Mammary epithelial cell (primary cell): ENCODE results near the gene ATXN1.

ENCODE experiments used
- EZH2 ChIP-seq: IDR thresholded peaks from 2 replicates; pipeline ENCODE4 v1.6.1; 2012; ENCODE audit warnings: low read length, inconsistent platforms, borderline replicate concordance
- TF ChIP-seq, protein P1 (sequence below), 2 donors: IDR thresholded peaks in 1 of 2; conservative IDR thresholded peaks in 1 of 2; 2 replicates each; pipeline ENCODE4 v1.5.1; 2011 to 2012; ENCODE audit warnings: inconsistent platforms in 2 of 2, low read length in 2 of 2, mild to moderate bottlenecking in 2 of 2, control low read depth in 1 of 2, low read depth in 1 of 2; ENCODE audit not compliant: insufficient read depth in 1 of 2; ENCODE audit errors: extremely low read depth in 1 of 2

DNA sequence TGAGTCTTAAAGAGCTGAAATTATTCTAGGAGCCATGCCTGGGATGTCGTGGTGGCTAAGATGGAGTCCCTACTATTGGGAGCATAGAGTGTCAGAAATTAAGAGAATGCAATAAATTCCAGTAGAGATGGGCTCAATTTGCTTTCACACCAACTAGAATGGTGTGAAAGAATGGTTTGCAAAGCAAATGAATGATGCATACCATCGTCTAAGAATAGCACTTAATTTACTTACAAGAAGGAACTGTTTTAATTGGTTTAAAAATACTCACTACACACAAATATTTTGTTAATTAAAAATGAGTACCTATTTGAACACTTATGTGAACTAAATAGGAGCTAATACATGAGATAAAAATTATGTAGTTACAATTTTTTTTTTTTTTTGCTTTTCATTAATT lies 390.3 kb downstream of the ATXN1 start:
- TF ChIP-seq, protein P1, sequence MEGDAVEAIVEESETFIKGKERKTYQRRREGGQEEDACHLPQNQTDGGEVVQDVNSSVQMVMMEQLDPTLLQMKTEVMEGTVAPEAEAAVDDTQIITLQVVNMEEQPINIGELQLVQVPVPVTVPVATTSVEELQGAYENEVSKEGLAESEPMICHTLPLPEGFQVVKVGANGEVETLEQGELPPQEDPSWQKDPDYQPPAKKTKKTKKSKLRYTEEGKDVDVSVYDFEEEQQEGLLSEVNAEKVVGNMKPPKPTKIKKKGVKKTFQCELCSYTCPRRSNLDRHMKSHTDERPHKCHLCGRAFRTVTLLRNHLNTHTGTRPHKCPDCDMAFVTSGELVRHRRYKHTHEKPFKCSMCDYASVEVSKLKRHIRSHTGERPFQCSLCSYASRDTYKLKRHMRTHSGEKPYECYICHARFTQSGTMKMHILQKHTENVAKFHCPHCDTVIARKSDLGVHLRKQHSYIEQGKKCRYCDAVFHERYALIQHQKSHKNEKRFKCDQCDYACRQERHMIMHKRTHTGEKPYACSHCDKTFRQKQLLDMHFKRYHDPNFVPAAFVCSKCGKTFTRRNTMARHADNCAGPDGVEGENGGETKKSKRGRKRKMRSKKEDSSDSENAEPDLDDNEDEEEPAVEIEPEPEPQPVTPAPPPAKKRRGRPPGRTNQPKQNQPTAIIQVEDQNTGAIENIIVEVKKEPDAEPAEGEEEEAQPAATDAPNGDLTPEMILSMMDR (conservative IDR thresholded peaks at IDR 0.05 in 1 of 2, IDR thresholded peaks at IDR 0.05 in 1 of 2; ENCODE audit: extremely low read depth in 1 of 2, insufficient read depth in 1 of 2, low read depth in 1 of 2, low read length in 2 of 2): no peak
- TF ChIP-seq EZH2: no peak
